Ishikawa (cell line): ENCODE measurements around the gene GRB10.

Experiments
- CEBPB ChIP-seq: IDR thresholded peaks from 2 replicates; pipeline ENCODE4 v1.6.1; 2012
- EGR1 ChIP-seq: IDR thresholded peaks from 2 replicates; pipeline ENCODE4 v1.6.1; 2012
- EP300 ChIP-seq: IDR thresholded peaks from 2 replicates; pipeline ENCODE4 v1.6.1; 2012; ENCODE audit warnings: borderline replicate concordance
- FOXM1 ChIP-seq: IDR thresholded peaks from 2 replicates; pipeline ENCODE4 v1.6.1; 2012; ENCODE audit warnings: low read depth, borderline replicate concordance
- NFIC ChIP-seq: IDR thresholded peaks from 2 replicates; pipeline ENCODE4 v1.6.1; 2012
- RAD21 ChIP-seq: IDR thresholded peaks from 2 replicates; pipeline ENCODE4 v1.6.1; 2012; ENCODE audit warnings: low read depth
- REST ChIP-seq: IDR thresholded peaks from 2 replicates; pipeline ENCODE4 v1.6.1; 2012; ENCODE audit warnings: low read depth, mild to moderate bottlenecking
- TAF1 ChIP-seq: IDR thresholded peaks from 2 replicates; pipeline ENCODE4 v1.6.1; 2012; ENCODE audit warnings: low read depth, mild to moderate bottlenecking
- TEAD4 ChIP-seq: IDR thresholded peaks from 2 replicates; pipeline ENCODE4 v1.6.1; 2012
- USF1 ChIP-seq: IDR thresholded peaks from 2 replicates; pipeline ENCODE4 v1.6.1; 2012

GRCh38 chr7:50650057-50650664, 132.5 kb downstream of the GRB10 start:
- TF ChIP-seq FOXM1 (no peak), EGR1 (no peak), REST (no peak), RAD21 (no peak), TAF1 (no peak), USF1 (no peak), EP300 (no peak), TEAD4 (no peak), CEBPB (no peak), NFIC (no peak)
